Lower leg skin (tissue), 3 donors: ENCODE results near the gene GAB1.

Source experiments
- CTCF ChIP-seq, 3 donors: fragments of 450-650 bp; IDR thresholded peaks; one replicate each; pipeline ENCODE4 v1.5.1; 2016; ENCODE audit warnings: antibody characterized with exemption in 3 of 3, mild to moderate bottlenecking in 3 of 3, moderate library complexity in 2 of 3
- POLR2A ChIP-seq, 2 donors: fragments of 450-650 bp; IDR thresholded peaks; one replicate each; pipeline ENCODE4 v1.6.1; 2016 to 2017; ENCODE audit warnings: antibody characterized with exemption in 2 of 2, mild to moderate bottlenecking in 1 of 2, moderate library complexity in 1 of 2

GRCh38 chr4:143482840-143483239, 146.2 kb downstream of the GAB1 start:
- TF ChIP-seq CTCF (IDR thresholded peaks at IDR 0.05) (no peak), POLR2A (IDR thresholded peaks at IDR 0.05) (no peak)
